ENCODE data around the gene CRAMP1.
A peak's percentile ranks its signal among the peaks of the same experiment; 100 is the strongest.

CRAMP1 gene

GRCh38 chr16:1691276-1691675 lies 79.1 kb downstream of the CRAMP1 start:
- peak in 5 of 42 donors; percentile 12 to 47 (median 25) for DNase-seq
- intact Hi-C loops (cut with DNase I) = no loop called here

- intact Hi-C loops (cut with DNase I) = no loop called here
- peak in 35 of 42 donors; percentile 16 to 80 (median 49) for DNase-seq
These were observed 79.8 kb downstream of the CRAMP1 start for GRCh38 chr16:1691956-1692355.

GRCh38 chr16:1696863-1697262 lies 84.7 kb downstream of the CRAMP1 start:
- intact Hi-C loops (cut with DNase I) = no loop called here
- no peak for DNase-seq

- DNase-seq = no peak
- intact Hi-C loops (cut with DNase I) = no loop called here
These were observed 86.5 kb downstream of the CRAMP1 start for GRCh38 chr16:1698680-1699079.

- DNase-seq = no peak
- intact Hi-C loops (cut with DNase I) = loop anchor here (10.0 kb wide), 1 partner anchor 65 kb away; no protein-coding TSS in a partner anchor
These were observed 88.1 kb downstream of the CRAMP1 start for GRCh38 chr16:1700246-1700645.

GRCh38 chr16:1701216-1701878 lies 89.2 kb downstream of the CRAMP1 start:
- intact Hi-C loops (cut with DNase I) = loop anchor here (10.0 kb wide), 1 partner anchor 63 kb away; no protein-coding TSS in a partner anchor
- no peak for DNase-seq

- intact Hi-C loops (cut with DNase I) = loop anchor here (5.0 to 10.0 kb wide), 2 partner anchors 59 to 93 kb away; partner anchors contain the start of genes CRAMP1 and IFT140
- peak in 5 of 42 donors; percentile 15 to 46 (median 23) for DNase-seq
These were observed 93.1 kb downstream of the CRAMP1 start for GRCh38 chr16:1705324-1705687.

- intact Hi-C loops (cut with DNase I) = loop anchor here (5.0 to 10.0 kb wide), 2 partner anchors 59 to 94 kb away; partner anchors contain the start of genes CRAMP1 and IFT140
These were observed 93.7 kb downstream of the CRAMP1 start, which contains the start of gene MAPK8IP3 for GRCh38 chr16:1705688-1706385. MAPK8IP3 (plus strand) TSS chr16:1706195; CDS start chr16:1706340, 145 bp downstream.

GRCh38 chr16:1706386-1707192 lies 94.4 kb downstream of the CRAMP1 start:
- intact Hi-C loops (cut with DNase I) = loop anchor here (5.0 to 10.0 kb wide), 2 partner anchors 58 to 94 kb away; partner anchors contain the start of genes CRAMP1 and IFT140

More at GRCh38 chr16:1705688-1706385, 93.7 kb downstream of the CRAMP1 start, which contains the start of gene MAPK8IP3:
- peak; percentile 72 to 97 (median 93) for DNase-seq

GRCh38 chr16:1707193-1707790 lies 95.1 kb downstream of the CRAMP1 start:
- intact Hi-C loops (cut with DNase I) = loop anchor here (5.0 to 10.0 kb wide), 2 partner anchors 58 to 95 kb away; partner anchors contain the start of genes CRAMP1 and IFT140
- peak in 33 of 42 donors; percentile 26 to 76 (median 53) for DNase-seq

More at GRCh38 chr16:1706386-1707192, 94.4 kb downstream of the CRAMP1 start:
- peak in 14 of 42 donors; percentile 11 to 55 (median 32) for DNase-seq

- intact Hi-C loops (cut with DNase I) = loop anchor here (5.0 to 10.0 kb wide), 2 partner anchors 57 to 96 kb away; partner anchors contain the start of genes CRAMP1 and IFT140
- DNase-seq = peak in 2 of 42 donors; percentile 27 to 47
These were observed 96.1 kb downstream of the CRAMP1 start for GRCh38 chr16:1708083-1708767.

- intact Hi-C loops (cut with DNase I) = loop anchor here (5.0 to 10.0 kb wide), 2 partner anchors 56 to 96 kb away; partner anchors contain the start of genes CRAMP1 and IFT140
These were observed 96.6 kb downstream of the CRAMP1 start for GRCh38 chr16:1708768-1709180.

GRCh38 chr16:1709356-1709755 lies 97.2 kb downstream of the CRAMP1 start:
- intact Hi-C loops (cut with DNase I) = loop anchor here (5.0 to 10.0 kb wide), 2 partner anchors 55 to 97 kb away; partner anchors contain the start of genes CRAMP1 and IFT140
- DNase-seq = no peak

More at GRCh38 chr16:1708768-1709180, 96.6 kb downstream of the CRAMP1 start:
- DNase-seq = peak in 41 of 42 donors; percentile 25 to 94 (median 68)

- intact Hi-C loops (cut with DNase I) = no loop called here
- DNase-seq = no peak
These were observed 98.8 kb downstream of the CRAMP1 start for GRCh38 chr16:1710811-1711507.

GRCh38 chr16:1712791-1713261 lies 100.7 kb downstream of the CRAMP1 start:
- intact Hi-C loops (cut with DNase I) = no loop called here
- DNase-seq = peak in 2 of 42 donors; percentile 17 to 46

GRCh38 chr16:1713331-1713730 lies 101.2 kb downstream of the CRAMP1 start:
- intact Hi-C loops (cut with DNase I) = no loop called here
- DNase-seq = no peak

- peak in 6 of 42 donors; percentile 30 to 62 (median 51) for DNase-seq
- intact Hi-C loops (cut with DNase I) = no loop called here
These were observed 101.8 kb downstream of the CRAMP1 start for GRCh38 chr16:1713933-1714332.

Data from head of caudate nucleus (tissue), 42 donors.